Sigmoid colon (tissue), 4 donors: ENCODE measurements around the gene ADAM23.

Experiments used
- POLR2A ChIP-seq, 2 donors: fragments of 450-650 bp; IDR thresholded peaks; one replicate each; pipeline ENCODE4 v1.6.1; 2016; ENCODE audit warnings: antibody characterized with exemption in 2 of 2, mild to moderate bottlenecking in 2 of 2, moderate library complexity in 2 of 2
- POLR2AphosphoS5 ChIP-seq, 4 donors: sonication (generic); formaldehyde crosslinking; IDR thresholded peaks; one replicate each; pipeline ENCODE4 v1.6.1; 2017; ENCODE audit warnings: antibody characterized with exemption in 4 of 4
- TF ChIP-seq, protein P1 (sequence below), 4 experiments: fragments of 450-650 bp in 3 of 4; fragments of 200-600 bp in 1 of 4; IDR thresholded peaks; one replicate each; pipeline ENCODE4 v1.5.1; 2016 to 2019; ENCODE audit warnings: antibody characterized with exemption in 4 of 4, mild to moderate bottlenecking in 3 of 4, moderate library complexity in 2 of 4

DNA sequence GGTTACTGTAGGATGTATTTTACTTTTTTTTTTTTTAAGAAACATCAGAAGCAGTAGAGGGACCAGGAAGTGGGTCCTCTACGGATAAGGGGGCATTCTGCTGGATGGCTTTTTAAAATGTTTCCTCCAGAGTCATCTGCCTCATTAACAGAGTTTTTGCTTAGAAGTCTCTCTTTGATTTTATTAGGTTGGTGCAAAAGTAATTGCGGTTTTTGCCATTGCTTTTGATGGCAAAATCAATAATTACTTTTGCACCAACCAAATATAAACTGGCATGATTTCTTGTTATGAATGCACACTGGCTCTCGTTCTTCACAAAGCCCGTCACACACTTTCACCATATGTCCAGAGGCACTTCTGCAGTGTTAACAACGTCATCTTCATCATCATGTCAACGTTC lies 130.5 kb downstream of the ADAM23 start:
- TF ChIP-seq, protein P1, sequence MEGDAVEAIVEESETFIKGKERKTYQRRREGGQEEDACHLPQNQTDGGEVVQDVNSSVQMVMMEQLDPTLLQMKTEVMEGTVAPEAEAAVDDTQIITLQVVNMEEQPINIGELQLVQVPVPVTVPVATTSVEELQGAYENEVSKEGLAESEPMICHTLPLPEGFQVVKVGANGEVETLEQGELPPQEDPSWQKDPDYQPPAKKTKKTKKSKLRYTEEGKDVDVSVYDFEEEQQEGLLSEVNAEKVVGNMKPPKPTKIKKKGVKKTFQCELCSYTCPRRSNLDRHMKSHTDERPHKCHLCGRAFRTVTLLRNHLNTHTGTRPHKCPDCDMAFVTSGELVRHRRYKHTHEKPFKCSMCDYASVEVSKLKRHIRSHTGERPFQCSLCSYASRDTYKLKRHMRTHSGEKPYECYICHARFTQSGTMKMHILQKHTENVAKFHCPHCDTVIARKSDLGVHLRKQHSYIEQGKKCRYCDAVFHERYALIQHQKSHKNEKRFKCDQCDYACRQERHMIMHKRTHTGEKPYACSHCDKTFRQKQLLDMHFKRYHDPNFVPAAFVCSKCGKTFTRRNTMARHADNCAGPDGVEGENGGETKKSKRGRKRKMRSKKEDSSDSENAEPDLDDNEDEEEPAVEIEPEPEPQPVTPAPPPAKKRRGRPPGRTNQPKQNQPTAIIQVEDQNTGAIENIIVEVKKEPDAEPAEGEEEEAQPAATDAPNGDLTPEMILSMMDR (IDR thresholded peaks at IDR 0.05), result no peak
- TF ChIP-seq POLR2AphosphoS5 (IDR thresholded peaks at IDR 0.05), result no peak
- TF ChIP-seq POLR2A (IDR thresholded peaks at IDR 0.05), result no peak
